Suprapubic skin (tissue), 3 donors: ENCODE data around the gene SRGAP1.

Experiments used
- CTCF ChIP-seq, 2 donors: fragments of 200-600 bp in 1 of 2; fragments of 450-650 bp in 1 of 2; sonication (generic) in 1 of 2; IDR thresholded peaks; one replicate each; pipeline ENCODE4 v1.5.1; 2016 to 2019; ENCODE audit warnings: antibody characterized with exemption in 2 of 2, mild to moderate bottlenecking in 1 of 2, moderate library complexity in 1 of 2
- EP300 ChIP-seq: sonication (generic); formaldehyde crosslinking; IDR thresholded peaks from one replicate; pipeline ENCODE4 v1.6.1; 2017; ENCODE audit warnings: antibody characterized with exemption

- TF ChIP-seq CTCF (IDR thresholded peaks at IDR 0.05) (no peak), EP300 (no peak)
Measured at GRCh38 chr12:63823040-63823439, 21.5 kb upstream of the SRGAP1 start.
